ENCODE results near the gene FOXR1. TPM values are rescaled to one million over a fixed set of nuclear protein-coding genes. Genes with fewer than 3 reads are reported as not detected.
A peak's percentile ranks its signal among the peaks of the same experiment; 100 is the strongest.

FOXR1 gene
- total and polyA plus RNA-seq, 7 donors = not detected

DNA sequence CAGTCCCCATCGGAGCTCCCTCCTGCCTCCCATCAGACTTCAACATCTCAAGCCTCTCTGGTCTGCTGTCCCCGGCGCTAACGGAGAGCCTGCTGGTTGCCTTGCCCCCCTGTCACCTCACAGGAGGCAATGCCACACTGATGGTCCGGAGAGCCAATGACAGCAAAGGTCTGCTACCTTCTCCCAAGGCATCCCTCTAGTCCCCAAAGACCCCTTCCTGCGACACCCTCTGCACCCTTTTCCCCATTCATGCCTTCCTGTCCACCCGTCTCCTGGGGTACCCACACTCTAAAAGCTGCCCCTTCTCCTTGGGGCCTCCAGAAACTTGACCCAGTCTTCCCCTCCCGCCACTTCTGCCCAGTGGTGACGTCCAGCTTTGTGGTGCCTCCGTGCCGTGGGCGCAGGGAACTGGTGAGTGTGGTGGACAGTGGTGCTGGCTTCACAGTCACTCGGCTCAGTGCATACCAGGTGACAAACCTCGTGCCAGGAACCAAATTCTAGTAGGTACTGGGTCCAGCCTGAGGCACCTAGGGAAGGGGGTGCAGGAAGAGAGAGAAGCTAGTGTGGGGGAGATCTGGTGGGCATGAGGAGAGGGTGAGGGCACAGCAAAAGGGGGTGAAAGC, 14.6 kb upstream of the FOXR1 start:
- DNase-seq (no peak), ATAC-seq (peak in 2 of 4 donors; percentile 4 to 6)
- WGBS, 3 donors = 49 to 57% (median 54%) methylated on average over 14 of the region's 14 CpGs
- Histone ChIP-seq H3K4me3 (no peak overlapping the region), H3K9me3 (no peaks in the 10 kb centered on the region), H3K36me3 (ENCODE audit: insufficient read depth in 1 of 2, low read depth in 1 of 2) (no peaks in the 10 kb centered on the region), H3K27me3 (ENCODE audit: insufficient read depth in 3 of 3, low read length in 2 of 3) (peaks cover 0 to 3% (median 0%) of the 10 kb centered on the region in 3 donors), H3K4me1 (no peaks in the 10 kb centered on the region), H3K27ac (no peak overlapping the region)
- intact Hi-C loops (cut with DNase I) = loop anchor here (1.0 to 2.0 kb wide), 3 partner anchors 26 to 264 kb away; no protein-coding TSS in a partner anchor
- TF ChIP-seq, protein P1, sequence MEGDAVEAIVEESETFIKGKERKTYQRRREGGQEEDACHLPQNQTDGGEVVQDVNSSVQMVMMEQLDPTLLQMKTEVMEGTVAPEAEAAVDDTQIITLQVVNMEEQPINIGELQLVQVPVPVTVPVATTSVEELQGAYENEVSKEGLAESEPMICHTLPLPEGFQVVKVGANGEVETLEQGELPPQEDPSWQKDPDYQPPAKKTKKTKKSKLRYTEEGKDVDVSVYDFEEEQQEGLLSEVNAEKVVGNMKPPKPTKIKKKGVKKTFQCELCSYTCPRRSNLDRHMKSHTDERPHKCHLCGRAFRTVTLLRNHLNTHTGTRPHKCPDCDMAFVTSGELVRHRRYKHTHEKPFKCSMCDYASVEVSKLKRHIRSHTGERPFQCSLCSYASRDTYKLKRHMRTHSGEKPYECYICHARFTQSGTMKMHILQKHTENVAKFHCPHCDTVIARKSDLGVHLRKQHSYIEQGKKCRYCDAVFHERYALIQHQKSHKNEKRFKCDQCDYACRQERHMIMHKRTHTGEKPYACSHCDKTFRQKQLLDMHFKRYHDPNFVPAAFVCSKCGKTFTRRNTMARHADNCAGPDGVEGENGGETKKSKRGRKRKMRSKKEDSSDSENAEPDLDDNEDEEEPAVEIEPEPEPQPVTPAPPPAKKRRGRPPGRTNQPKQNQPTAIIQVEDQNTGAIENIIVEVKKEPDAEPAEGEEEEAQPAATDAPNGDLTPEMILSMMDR (IDR thresholded peaks at IDR 0.05) = no peak

DNA sequence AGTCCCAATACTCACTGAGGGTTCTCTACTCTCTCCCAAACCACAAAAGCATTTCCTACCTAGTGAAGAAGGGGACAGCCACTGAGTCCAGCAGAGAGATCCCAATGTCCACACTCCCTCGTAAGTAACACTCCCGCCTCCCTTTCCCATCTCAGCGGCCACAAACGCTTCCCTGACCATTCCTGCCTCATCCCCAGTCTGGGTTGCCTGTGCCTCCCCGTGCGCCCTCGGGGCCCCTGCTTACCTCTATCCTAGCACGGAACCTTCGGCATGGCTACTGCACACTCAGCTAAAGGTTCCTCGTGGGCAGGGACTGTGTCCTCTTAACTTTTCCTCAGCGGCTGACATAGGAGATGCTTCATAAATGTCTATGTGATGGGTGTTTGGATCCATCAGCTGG, 14.0 kb upstream of the FOXR1 start:
- no peaks in the 10 kb centered on the region for H3K9me3 ChIP-seq
- no peak for ATAC-seq
- H3K36me3 ChIP-seq (ENCODE audit: insufficient read depth in 1 of 2, low read depth in 1 of 2) = no peaks in the 10 kb centered on the region
- no peaks in the 10 kb centered on the region for H3K4me1 ChIP-seq
- 87 to 91% (median 87%) methylated on average over 11 of the region's 11 CpGs for WGBS, 3 donors
- intact Hi-C loops (cut with DNase I) = loop anchor here (2.0 kb wide), 2 partner anchors 27 to 265 kb away; no protein-coding TSS in a partner anchor
- TF ChIP-seq, protein P1 (IDR thresholded peaks at IDR 0.05) = no peak
- no peak for DNase-seq
- no peak overlapping the region for H3K27ac ChIP-seq
- no peak overlapping the region for H3K4me3 ChIP-seq
- H3K27me3 ChIP-seq (ENCODE audit: insufficient read depth in 3 of 3, low read length in 2 of 3) = peaks cover 0 to 3% (median 0%) of the 10 kb centered on the region in 3 donors

DNA sequence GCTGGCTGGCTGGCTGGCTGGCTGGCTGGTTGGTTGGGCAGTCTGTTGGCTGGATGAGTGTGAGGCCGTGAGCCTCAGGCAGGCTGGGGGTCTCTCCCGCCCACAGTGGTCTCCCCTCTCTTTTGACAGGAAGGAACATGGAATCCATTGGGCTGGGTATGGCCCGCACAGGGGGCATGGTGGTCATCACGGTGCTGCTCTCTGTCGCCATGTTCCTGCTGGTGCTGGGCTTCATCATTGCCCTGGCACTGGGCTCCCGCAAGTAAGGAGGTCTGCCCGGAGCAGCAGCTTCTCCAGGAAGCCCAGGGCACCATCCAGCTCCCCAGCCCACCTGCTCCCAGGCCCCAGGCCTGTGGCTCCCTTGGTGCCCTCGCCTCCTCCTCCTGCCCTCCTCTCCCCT, 13.6 kb upstream of the FOXR1 start:
- Histone ChIP-seq H3K9me3 (no peaks in the 10 kb centered on the region), H3K4me1 (no peaks in the 10 kb centered on the region), H3K27me3 (ENCODE audit: insufficient read depth in 3 of 3, low read length in 2 of 3) (peaks cover 0 to 3% (median 0%) of the 10 kb centered on the region in 3 donors), H3K36me3 (ENCODE audit: insufficient read depth in 1 of 2, low read depth in 1 of 2) (no peaks in the 10 kb centered on the region), H3K4me3 (no peak overlapping the region), H3K27ac (no peak overlapping the region)
- no peak for DNase-seq
- 90 to 94% (median 91%) methylated on average over 8 of the region's 8 CpGs for WGBS, 3 donors
- intact Hi-C loops (cut with DNase I) = loop anchor here (2.0 kb wide), 3 partner anchors 27 to 267 kb away; no protein-coding TSS in a partner anchor
- TF ChIP-seq, protein P1 (IDR thresholded peaks at IDR 0.05) = no peak
- no peak for ATAC-seq

DNA sequence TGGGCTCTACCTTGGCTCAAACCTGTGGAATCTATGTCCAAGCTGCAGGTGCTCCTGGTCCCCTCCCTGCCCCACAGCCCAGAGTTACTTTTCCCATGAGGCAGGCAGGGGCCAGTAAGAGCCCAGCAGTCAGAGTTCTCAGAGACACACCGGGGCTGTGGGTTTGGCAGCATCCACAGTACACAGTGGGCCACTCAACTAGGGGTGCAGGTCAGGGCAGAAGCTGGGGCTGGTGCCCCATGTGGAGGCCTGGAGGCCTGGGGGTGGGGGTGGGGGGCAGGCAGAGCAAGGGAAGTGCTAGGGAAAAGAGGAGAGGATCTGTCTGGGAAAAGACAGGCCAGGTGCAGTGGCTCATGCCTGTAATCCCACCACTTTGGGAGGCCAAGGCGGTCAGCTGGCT, 13.0 kb upstream of the FOXR1 start:
- no peak for DNase-seq

More for the DNA sequence above, 13.0 kb upstream of the FOXR1 start:
- H3K4me1 ChIP-seq = no peaks in the 10 kb centered on the region
- 70 to 79% (median 77%) methylated on average over 2 of the region's 2 CpGs for WGBS, 3 donors
- TF ChIP-seq, protein P1 (IDR thresholded peaks at IDR 0.05) = no peak
- H3K4me3 ChIP-seq = no peak overlapping the region
- no peak overlapping the region for H3K27ac ChIP-seq
- no peaks in the 10 kb centered on the region for H3K36me3 ChIP-seq (ENCODE audit: insufficient read depth in 1 of 2, low read depth in 1 of 2)
- no peaks in the 10 kb centered on the region for H3K27me3 ChIP-seq (ENCODE audit: insufficient read depth in 3 of 3, low read length in 2 of 3)
- H3K9me3 ChIP-seq = no peaks in the 10 kb centered on the region
- intact Hi-C loops (cut with DNase I) = loop anchor here in 1 of 2 donors (2.0 kb wide), 1 partner anchor 268 kb away; no protein-coding TSS in a partner anchor
- ATAC-seq = no peak

Data from psoas muscle (tissue), 8 donors.